ENCODE measurements around the gene TC2N.
"Not testable (repeated sequence)": the region's sequence is repeated elsewhere in the genome, so short reads cannot be mapped to it uniquely, and the experiment has no call there.

TC2N gene

GRCh38 chr14:91751719-91752118, 115.6 kb downstream of the TC2N start:
- no peak for DNase-seq

- no peak for DNase-seq
Measured at GRCh38 chr14:91750634-91751198, 116.6 kb downstream of the TC2N start.

- DNase-seq: no peak
Measured at GRCh38 chr14:91749868-91750267, 117.5 kb downstream of the TC2N start.

GRCh38 chr14:91748049-91748448, 119.3 kb downstream of the TC2N start:
- no peak for DNase-seq

- DNase-seq: no peak
Measured at GRCh38 chr14:91745344-91745743, 122.0 kb downstream of the TC2N start.

GRCh38 chr14:91744068-91744480, 123.3 kb downstream of the TC2N start:
- no peak for DNase-seq

GRCh38 chr14:91743305-91743653, 124.1 kb downstream of the TC2N start:
- no peak for DNase-seq

GRCh38 chr14:91742621-91743304, 124.6 kb downstream of the TC2N start:
- DNase-seq: no peak

- not testable (repeated sequence) for DNase-seq
Measured at GRCh38 chr14:91739867-91740266, 127.5 kb downstream of the TC2N start.

GRCh38 chr14:91737619-91738018, 129.7 kb downstream of the TC2N start:
- no peak for DNase-seq

- no peak for DNase-seq
Measured at GRCh38 chr14:91732859-91733477, 134.4 kb downstream of the TC2N start.

GRCh38 chr14:91732439-91732838, 134.9 kb downstream of the TC2N start:
- DNase-seq: no peak

- DNase-seq: no peak
Measured at GRCh38 chr14:91731986-91732385, 135.3 kb downstream of the TC2N start, which contains the start of gene CATSPERB. Gene CATSPERB (minus strand): TSS chr14:91732086. CDS start chr14:91729479, 2,607 bp downstream.

- no peak for DNase-seq
Measured at GRCh38 chr14:91731018-91731417, 136.3 kb downstream of the TC2N start.

- DNase-seq: no peak
Measured at GRCh38 chr14:91729756-91730155, 137.6 kb downstream of the TC2N start.
